ENCODE data around the gene PCK2. TPM values are rescaled to one million over a fixed set of nuclear protein-coding genes. Genes with fewer than 3 reads are reported as not detected.

The PCK2 gene
- total RNA-seq, 1 experiment from 2014 or later, result 43.6 TPM

DNA sequence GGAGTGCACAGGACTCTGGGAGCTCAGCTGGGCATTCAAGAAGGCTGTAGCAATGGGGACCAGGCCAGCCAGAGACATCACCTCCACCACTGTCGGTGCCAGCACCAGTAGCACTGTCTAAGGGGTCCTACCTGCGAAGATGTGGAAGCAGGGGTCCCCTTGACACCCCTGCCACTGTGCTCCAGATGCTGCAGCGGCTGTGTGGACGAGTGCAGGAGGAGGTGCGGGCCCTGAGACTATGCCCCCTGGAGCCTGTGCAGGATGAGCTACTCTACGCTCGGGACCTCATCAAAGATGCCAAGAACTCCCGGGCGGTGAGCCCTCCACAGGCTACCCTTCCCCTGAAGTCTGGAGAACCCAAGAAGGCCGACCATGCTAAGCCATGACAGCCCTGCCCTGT, 33.7 kb upstream of the PCK2 start:
- Mint-ChIP-seq H3K27ac (ENCODE audit: unreplicated experiment) (no peak overlapping the region), H3K4me1 (ENCODE audit: low read depth, unreplicated experiment) (no peaks in the 10 kb centered on the region), H3K9me3 (ENCODE audit: low read depth, unreplicated experiment) (no peaks in the 10 kb centered on the region), H3K36me3 (ENCODE audit: insufficient read depth, unreplicated experiment) (no peaks in the 10 kb centered on the region), H3K4me3 (ENCODE audit: low read depth, unreplicated experiment) (no peak overlapping the region), H3K27me3 (ENCODE audit: unreplicated experiment) (peaks cover 67% of the 10 kb centered on the region)
- TF ChIP-seq, protein P1, sequence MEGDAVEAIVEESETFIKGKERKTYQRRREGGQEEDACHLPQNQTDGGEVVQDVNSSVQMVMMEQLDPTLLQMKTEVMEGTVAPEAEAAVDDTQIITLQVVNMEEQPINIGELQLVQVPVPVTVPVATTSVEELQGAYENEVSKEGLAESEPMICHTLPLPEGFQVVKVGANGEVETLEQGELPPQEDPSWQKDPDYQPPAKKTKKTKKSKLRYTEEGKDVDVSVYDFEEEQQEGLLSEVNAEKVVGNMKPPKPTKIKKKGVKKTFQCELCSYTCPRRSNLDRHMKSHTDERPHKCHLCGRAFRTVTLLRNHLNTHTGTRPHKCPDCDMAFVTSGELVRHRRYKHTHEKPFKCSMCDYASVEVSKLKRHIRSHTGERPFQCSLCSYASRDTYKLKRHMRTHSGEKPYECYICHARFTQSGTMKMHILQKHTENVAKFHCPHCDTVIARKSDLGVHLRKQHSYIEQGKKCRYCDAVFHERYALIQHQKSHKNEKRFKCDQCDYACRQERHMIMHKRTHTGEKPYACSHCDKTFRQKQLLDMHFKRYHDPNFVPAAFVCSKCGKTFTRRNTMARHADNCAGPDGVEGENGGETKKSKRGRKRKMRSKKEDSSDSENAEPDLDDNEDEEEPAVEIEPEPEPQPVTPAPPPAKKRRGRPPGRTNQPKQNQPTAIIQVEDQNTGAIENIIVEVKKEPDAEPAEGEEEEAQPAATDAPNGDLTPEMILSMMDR (IDR thresholded peaks at IDR 0.05; ENCODE audit: unreplicated experiment), result no peak
- BruUV-seq (replicated peaks), result no TSS peak
- CTCF ChIA-PET, result no interaction called here
- no peak for DNase-seq
- intact Hi-C loops (cut with micrococcal nuclease; ENCODE audit: unreplicated experiment), result no loop called here

DNA sequence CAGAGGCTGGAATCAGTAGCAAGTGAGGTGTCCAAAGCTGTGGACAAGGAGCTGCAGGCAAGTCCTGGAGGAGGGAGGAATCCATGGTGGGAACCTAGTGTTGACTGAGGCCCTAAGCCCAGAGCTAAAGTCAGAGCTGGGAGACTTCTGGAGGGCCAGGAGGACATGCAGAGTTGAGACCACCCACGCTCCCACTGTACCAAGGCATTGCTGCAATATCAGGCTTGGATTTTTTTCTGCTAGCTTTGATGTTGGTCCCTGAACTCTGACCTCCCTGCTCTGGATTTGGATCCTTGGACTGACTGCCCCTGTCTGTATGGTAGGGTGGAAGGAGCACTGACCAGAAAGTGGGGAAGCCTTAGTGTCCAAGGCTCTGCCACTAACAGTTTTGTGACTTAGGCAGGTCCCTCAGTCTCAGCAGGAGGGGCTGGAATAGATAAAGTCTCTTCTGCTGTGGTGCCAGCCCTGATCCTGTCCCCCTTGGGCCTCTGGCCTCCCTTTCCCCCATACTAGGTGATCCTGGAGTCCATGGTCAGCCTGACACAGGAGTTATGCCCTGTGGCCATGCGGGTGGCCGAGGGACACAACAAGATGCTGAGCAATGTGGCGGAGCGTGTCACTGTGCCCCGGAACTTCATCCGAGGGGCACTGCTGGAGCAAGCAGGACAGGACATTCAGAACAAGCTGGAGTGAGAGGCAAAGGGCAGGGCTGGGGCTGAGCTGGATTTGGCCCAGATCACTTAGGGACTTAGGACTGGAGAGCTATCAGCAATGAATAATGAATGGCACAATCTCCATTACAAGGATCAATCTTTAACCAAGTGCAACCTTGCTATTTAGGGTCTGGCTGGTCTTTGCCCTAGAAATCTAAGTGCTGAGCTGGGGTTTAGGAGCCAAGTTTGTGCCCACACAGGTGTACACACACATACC, 32.9 kb upstream of the PCK2 start:
- DNase-seq, result no peak

DNA sequence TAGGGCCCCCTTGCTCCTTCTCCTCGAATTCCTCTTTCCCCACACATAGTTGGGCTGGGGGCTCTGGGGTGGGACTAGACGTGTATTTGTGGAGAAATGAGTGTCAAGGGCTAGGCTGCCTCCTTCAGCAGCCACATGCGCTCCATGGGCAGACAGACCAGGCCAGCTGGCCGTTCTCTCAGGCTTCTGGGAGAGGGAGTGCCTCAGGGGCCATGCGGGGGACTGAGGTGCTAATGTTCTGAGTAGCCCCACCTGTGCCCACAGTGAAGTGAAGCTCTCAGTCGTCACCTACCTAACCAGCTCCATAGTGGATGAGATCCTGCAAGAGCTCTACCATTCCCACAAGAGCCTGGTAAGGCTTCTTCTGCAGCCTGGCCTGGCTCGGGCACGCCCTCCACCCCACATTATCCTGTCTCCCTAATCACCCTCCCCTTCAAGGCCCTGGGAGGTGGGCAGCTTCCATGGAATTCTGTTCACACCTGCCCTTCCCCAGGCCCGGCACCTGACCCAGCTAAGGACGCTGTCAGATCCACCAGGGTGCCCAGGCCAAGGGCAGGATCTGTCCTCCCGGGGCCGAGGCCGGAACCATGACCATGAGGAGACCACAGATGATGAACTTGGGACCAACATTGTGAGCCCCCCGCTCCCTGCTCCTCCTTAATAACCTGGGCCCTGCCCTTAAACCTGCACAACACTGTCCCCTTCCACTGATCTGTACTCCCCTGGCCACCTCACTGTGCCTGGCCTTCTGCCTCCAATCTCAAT, 31.7 kb upstream of the PCK2 start:
- intact Hi-C loops (cut with micrococcal nuclease; ENCODE audit: unreplicated experiment), result no loop called here
- H3K4me1 Mint-ChIP-seq (ENCODE audit: low read depth, unreplicated experiment), result no peaks in the 10 kb centered on the region
- TF ChIP-seq, protein P1 (IDR thresholded peaks at IDR 0.05; ENCODE audit: unreplicated experiment), result no peak
- no peaks in the 10 kb centered on the region for H3K36me3 Mint-ChIP-seq (ENCODE audit: insufficient read depth, unreplicated experiment)
- H3K4me3 Mint-ChIP-seq (ENCODE audit: low read depth, unreplicated experiment), result no peak overlapping the region
- BruUV-seq (replicated peaks), result no TSS peak
- peaks cover 69% of the 10 kb centered on the region for H3K27me3 Mint-ChIP-seq (ENCODE audit: unreplicated experiment)
- CTCF ChIA-PET, result no interaction called here
- no peak overlapping the region for H3K27ac Mint-ChIP-seq (ENCODE audit: unreplicated experiment)
- DNase-seq, result no peak
- H3K9me3 Mint-ChIP-seq (ENCODE audit: low read depth, unreplicated experiment), result no peaks in the 10 kb centered on the region

More for the DNA sequence above, 32.9 kb upstream of the PCK2 start:
- no peak overlapping the region for H3K27ac Mint-ChIP-seq (ENCODE audit: unreplicated experiment)
- intact Hi-C loops (cut with micrococcal nuclease; ENCODE audit: unreplicated experiment), result no loop called here
- H3K4me1 Mint-ChIP-seq (ENCODE audit: low read depth, unreplicated experiment), result no peaks in the 10 kb centered on the region
- H3K27me3 Mint-ChIP-seq (ENCODE audit: unreplicated experiment), result peaks cover 67% of the 10 kb centered on the region
- H3K9me3 Mint-ChIP-seq (ENCODE audit: low read depth, unreplicated experiment), result no peaks in the 10 kb centered on the region
- CTCF ChIA-PET, result interaction anchor here (0.5 kb wide), 1 partner anchor 220 kb away, joined by 3 read pairs; no protein-coding TSS in a partner anchor
- TF ChIP-seq, protein P1 (IDR thresholded peaks at IDR 0.05; ENCODE audit: unreplicated experiment), result no peak
- H3K4me3 Mint-ChIP-seq (ENCODE audit: low read depth, unreplicated experiment), result no peak overlapping the region
- no TSS peak for BruUV-seq (replicated peaks)
- H3K36me3 Mint-ChIP-seq (ENCODE audit: insufficient read depth, unreplicated experiment), result no peaks in the 10 kb centered on the region

DNA sequence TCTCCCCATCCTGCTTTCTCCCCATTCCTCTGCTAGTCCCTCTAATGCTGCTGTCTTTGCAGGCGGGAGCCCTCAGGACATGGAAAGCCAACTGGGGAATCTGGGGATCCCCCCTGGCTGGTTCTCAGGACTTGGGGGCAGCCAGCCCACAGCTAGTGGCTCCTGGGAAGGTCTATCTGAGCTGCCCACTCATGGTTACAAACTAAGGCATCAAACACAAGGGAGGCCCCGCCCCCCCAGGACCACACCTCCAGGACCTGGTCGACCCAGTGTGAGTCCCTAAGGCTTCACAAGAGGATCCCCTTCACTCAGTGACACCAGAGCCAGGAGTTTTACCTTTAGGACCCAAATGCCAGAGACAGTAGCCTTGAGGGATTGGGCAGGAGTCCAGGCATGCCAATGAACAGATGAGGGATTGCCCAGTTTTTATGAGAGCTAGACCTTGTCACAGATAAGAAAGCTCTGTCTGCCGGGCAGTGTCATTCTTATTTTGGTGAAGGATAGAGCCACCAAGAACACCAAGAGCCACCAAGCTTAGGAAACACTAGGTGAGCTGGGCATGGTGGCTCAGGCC, 30.8 kb upstream of the PCK2 start:
- BruUV-seq (replicated peaks), result no TSS peak
- no peak for DNase-seq
- intact Hi-C loops (cut with micrococcal nuclease; ENCODE audit: unreplicated experiment), result no loop called here
- Mint-ChIP-seq H3K9me3 (ENCODE audit: low read depth, unreplicated experiment) (no peaks in the 10 kb centered on the region), H3K4me1 (ENCODE audit: low read depth, unreplicated experiment) (no peaks in the 10 kb centered on the region), H3K27me3 (ENCODE audit: unreplicated experiment) (peaks cover 70% of the 10 kb centered on the region), H3K36me3 (ENCODE audit: insufficient read depth, unreplicated experiment) (no peaks in the 10 kb centered on the region), H3K27ac (ENCODE audit: unreplicated experiment) (no peak overlapping the region), H3K4me3 (ENCODE audit: low read depth, unreplicated experiment) (no peak overlapping the region)
- TF ChIP-seq, protein P1 (IDR thresholded peaks at IDR 0.05; ENCODE audit: unreplicated experiment), result no peak
- CTCF ChIA-PET, result no interaction called here

Measured in Calu3 (cell line).